ENCODE measurements around the gene PLSCR1. TPM values are rescaled to one million over a fixed set of nuclear protein-coding genes. Genes with fewer than 3 reads are reported as not detected.

PLSCR1 gene
- total RNA-seq, 1 experiment from 2014 or later: 31.7 TPM

- Histone ChIP-seq H3K4me1 (no peaks in the 10 kb centered on the region), H3K9me3 (replicated peaks) (no peaks in the 10 kb centered on the region), H3K36me3 (no peaks in the 10 kb centered on the region), H3K4me3 (no peak overlapping the region), H3K27me3 (no peaks in the 10 kb centered on the region), H3K27ac (no peak overlapping the region)
- DNase-seq: no peak
Measured at GRCh38 chr3:146465693-146466465, 78.5 kb downstream of the PLSCR1 start.

Other genes starting within 250 kb of the PLSCR1 start
- gene PLSCR2, start 75.0 kb downstream of the PLSCR1 start, total RNA-seq (2014; rRNA removed; shearing (Covaris generic)): not detected in 2 replicates
- not detected in 2 replicates for gene PLSCR5, start 60.7 kb upstream of the PLSCR1 start, total RNA-seq (2014; rRNA removed; shearing (Covaris generic))